Activated naive CD4-positive, alpha-beta T cell (primary cell): Measurements from ENCODE around the gene PCLO.
"Not testable (repeated sequence)": the region's sequence is repeated elsewhere in the genome, so short reads cannot be mapped to it uniquely, and the experiment has no call there.

ENCODE experiments used
- DNase-seq, 4 experiments: peaks; one replicate each; lab custom pipeline; 2025; lab: John Stamatoyannopoulos, UW

Gene PCLO

GRCh38 chr7:82964150-82964882 lies 198.4 kb downstream of the PCLO start:
- no peak for DNase-seq

- DNase-seq = no peak
Measured at GRCh38 chr7:82961240-82961639, 201.4 kb downstream of the PCLO start.

GRCh38 chr7:82959528-82959927 lies 203.2 kb downstream of the PCLO start:
- DNase-seq = no peak

DNA sequence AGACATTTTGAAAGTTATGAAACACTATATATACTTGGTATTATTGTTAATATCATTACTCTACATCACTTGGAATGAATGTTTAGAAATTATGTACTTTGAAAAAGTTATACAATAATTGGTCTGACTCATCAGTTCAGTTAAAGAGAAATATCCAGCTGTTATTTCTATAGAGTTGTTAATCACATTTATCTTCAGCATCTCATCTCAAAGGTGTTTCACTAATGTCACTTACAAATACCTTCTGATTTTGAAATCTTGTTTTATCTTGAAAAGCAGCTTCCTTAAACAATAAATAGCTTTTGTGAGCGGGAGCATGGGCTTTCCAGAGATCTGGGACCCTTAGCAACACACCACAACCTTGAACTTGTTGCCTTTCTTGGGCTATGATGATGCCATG lies 205.2 kb downstream of the PCLO start:
- DNase-seq = no peak

- DNase-seq = no peak
Measured at GRCh38 chr7:82953324-82954027, 209.2 kb downstream of the PCLO start.

DNA sequence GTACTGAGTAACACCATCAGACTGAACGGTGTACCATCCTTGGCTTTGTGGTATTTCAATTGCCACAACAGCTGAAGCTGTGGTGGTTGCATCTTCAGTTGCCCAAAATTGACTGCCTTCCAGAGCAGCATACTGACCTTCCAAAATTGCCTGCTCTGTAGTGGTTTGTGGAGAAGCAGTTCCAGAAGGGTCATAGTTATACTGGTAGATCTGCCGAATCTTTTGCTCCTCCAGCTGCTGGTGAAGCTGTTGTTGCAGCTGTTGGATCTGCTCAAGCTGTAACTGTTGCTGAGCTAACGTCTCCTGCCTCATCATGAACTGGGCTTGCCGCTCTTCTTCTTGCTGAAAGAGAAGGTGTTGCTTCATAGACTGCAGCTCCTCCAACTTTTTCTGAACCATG lies 212.2 kb downstream of the PCLO start:
- no peak for DNase-seq

DNA sequence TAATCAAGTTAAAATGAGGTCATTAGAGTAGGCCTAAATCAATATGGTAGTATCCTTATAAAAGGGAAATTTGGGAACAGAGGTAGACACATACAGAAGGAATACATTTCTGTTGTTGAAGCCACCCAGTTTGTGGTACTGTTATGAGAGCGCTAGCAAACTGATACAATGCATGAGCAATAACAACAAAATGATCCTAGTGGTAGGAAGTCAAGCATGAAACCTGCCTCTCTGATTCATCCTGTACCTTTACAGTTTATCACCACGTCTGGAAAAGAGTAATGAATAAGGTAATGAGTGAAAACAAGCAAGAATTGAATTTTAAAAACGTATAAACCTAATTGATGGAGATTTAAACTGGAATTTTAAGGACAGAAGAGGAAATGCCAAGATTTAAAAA lies 217.2 kb downstream of the PCLO start:
- no peak for DNase-seq

DNA sequence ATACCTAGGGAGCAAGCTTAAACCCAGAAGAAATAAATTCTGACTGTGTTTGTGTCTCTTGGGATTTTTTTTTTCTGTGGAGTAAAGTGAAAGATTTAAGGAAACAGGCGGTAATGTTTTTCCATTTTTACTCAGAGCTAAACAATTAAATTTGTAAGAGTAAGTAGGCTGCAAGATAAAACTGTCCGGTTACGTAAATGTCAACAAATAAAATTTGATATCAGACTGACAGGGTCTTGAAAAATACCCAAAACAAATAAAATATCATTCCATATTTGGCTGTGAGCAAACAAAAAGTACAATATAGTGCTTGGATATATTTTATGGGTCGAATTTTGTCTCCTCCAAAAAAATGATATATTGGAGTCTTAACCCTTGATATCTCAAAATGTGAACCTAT lies 217.6 kb downstream of the PCLO start:
- DNase-seq = no peak

DNA sequence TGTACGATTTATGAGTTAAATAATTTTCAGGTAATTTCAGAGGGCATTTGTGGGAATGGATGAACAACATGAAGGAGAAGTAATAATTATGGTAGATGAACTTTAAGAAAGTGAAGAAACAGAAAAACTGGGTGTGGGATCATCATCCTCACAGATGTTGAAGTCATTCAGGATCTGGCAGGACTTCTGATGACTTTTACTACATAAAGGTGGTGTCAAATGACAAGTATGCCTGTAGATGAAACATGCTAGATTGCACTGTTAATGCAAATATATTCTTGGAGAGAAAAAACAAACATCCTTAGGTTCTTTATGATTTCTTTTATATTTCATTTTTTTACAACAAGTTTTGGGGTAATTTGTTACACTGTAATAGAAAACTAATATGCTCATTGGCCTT lies 230.2 kb downstream of the PCLO start:
- no peak for DNase-seq

GRCh38 chr7:82926477-82926876 lies 236.2 kb downstream of the PCLO start:
- no peak for DNase-seq

DNA sequence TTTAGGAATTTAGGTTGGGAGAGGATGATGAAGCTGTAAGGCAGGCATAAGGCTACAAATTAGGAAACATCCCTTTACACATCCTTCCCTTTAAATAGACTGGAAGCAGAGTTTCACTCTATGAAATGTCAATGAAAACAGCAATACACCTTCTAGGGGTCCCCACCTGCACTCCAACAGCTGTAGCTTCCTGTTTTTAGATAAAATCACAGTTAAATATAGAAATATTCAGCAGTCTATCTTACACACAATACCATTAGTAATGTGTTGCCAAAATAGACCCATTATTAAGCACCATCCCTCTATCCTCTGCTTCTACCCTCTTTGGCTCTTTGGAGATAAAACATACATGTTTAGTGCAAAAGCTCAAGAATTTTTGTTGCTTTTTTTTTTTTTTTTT lies 237.4 kb downstream of the PCLO start:
- no peak for DNase-seq

DNA sequence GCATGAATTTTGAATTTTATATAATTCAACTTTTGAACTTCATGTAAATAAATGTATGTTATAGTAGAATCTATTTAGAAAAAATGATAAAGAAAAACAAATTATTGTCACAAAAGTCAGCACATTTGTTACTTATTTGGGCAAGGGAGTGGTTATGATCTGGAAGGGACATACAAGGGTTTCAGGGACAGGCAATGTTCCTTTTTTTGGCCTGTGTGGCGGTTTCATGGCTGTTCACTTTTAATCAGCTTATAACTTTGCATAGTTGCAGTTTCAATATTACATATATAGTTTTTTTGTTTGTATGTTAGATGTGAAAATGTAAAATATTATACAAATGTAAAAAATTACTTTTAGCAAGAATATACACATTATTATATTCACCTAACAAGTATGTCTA lies 256.2 kb downstream of the PCLO start:
- DNase-seq = no peak

GRCh38 chr7:82904871-82905270 lies 257.8 kb downstream of the PCLO start:
- no peak for DNase-seq

- DNase-seq = not testable (repeated sequence)
Measured at GRCh38 chr7:82901098-82901497, 261.6 kb downstream of the PCLO start.

GRCh38 chr7:82897500-82897899 lies 265.2 kb downstream of the PCLO start:
- DNase-seq = no peak

DNA sequence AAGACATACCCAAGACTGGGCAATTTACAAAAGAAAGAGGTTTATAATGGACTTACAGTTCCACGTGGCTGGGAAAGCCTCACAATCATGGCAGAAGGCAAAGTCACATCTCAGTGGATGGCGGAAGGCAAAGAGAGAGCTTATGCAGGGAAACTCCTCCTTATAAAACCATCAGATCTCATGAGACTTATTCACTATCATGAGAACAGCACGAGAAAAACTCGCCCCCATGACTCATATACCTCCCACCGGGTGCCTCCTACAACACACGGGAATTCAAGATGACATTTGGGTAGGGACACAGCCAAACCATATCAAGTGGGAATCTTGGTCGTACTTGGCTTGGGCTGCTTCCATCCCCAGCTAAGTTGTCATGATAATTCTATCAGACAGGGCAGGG lies 268.3 kb downstream of the PCLO start:
- DNase-seq = not testable (repeated sequence)

DNA sequence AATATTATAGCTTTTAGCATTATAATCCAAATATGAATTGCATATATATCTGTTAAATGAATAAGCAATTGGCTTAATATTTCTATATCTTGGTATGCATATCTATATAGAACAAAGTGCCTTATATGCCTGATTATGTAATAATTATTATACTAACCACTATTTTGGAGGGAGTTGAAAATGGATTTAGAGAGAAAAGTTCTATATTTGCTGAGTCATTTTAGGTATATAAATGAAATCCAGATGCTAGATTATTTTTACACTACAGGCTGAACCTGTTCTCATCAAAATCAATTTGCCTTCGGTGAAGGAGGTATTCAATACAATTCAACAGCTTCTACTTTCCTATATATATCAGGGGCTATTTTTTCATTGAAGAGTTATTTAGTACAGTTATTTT lies 276.4 kb downstream of the PCLO start:
- DNase-seq = no peak

GRCh38 chr7:82865856-82866255 lies 296.8 kb downstream of the PCLO start:
- DNase-seq = no peak

GRCh38 chr7:82859106-82859850 lies 303.4 kb downstream of the PCLO start:
- DNase-seq = no peak

DNA sequence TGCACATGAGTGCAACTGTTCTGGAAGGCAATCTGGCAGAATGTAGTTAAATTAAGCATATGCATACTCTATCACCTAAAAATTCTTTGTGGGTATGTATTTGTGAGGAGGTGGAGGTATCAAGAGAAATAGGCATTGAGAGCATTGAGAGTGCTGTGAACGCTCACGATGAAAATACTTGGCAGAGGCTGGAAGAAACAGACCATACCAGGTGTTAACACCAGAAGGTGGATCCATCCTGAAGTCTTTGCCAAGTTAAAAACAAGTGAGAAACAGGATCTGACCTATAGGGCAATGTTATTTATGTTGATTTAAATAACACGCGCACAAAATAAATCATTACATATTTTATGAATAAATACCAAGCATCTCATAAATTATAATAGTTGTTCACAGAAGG lies 311.6 kb downstream of the PCLO start:
- DNase-seq = no peak

GRCh38 chr7:82841828-82842227 lies 320.9 kb downstream of the PCLO start:
- DNase-seq = no peak

DNA sequence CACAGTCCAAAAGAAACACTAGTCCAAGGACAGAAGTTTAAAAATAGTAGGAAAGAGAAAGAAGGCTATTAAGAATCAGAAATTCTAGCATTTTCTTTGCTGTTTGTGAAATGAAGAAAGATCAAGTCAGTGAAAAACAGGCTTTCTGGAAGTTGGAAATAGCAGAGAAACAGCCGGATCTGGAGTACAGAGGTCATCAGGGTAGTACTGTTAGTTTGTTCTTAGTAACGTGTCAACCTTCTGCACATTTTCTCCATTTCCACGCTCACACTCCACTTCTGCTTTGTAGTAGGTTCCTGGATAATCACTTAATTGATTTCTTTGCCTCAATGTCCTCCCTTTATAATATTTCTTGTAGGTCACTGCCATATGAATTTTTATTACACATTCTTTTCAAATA lies 322.6 kb downstream of the PCLO start:
- DNase-seq = no peak

- no peak for DNase-seq
Measured at GRCh38 chr7:82839555-82839954, 323.1 kb downstream of the PCLO start.
